Gastroesophageal sphincter (tissue), 4 donors: ENCODE data around the gene THEM5. TPM values are rescaled to one million over a fixed set of nuclear protein-coding genes. Genes with fewer than 3 reads are reported as not detected.

ENCODE experiments used
- ATAC-seq: fragments of 150-250 bp; one replicate; pipeline ENCODE4 v1.9.1; 2016; ENCODE audit warnings: mild to moderate bottlenecking, moderate library complexity
- H3K27ac ChIP-seq, 4 donors: fragments of 200-600 bp; sonication (generic) in 3 of 4; 1 replicate in 3 of 4; 2 replicates in 1 of 4; pipeline ENCODE4 v1.5.1; 2016 to 2019
- H3K27me3 ChIP-seq: fragments of 200-600 bp; sonication (generic); one replicate; pipeline ENCODE4 v1.5.1; 2019
- H3K36me3 ChIP-seq, 2 donors: fragments of 200-600 bp; sonication (generic); one replicate each; pipeline ENCODE4 v1.5.1; 2019; ENCODE audit warnings: control low read depth in 1 of 2
- H3K4me1 ChIP-seq, 3 donors: fragments of 200-600 bp; sonication (generic); 1 replicate in 2 of 3; 2 replicates in 1 of 3; pipeline ENCODE4 v1.5.1; 2016 to 2019; ENCODE audit warnings: control low read depth in 2 of 3
- H3K4me3 ChIP-seq, 2 donors: fragments of 200-600 bp; sonication (generic); one replicate each; pipeline ENCODE4 v1.5.1; 2019; ENCODE audit warnings: mild to moderate bottlenecking in 1 of 2, moderate library complexity in 1 of 2
- H3K9me3 ChIP-seq, 3 donors: fragments of 200-600 bp; sonication (generic); one replicate each; pipeline ENCODE4 v1.5.1; 2017 to 2019; ENCODE audit warnings: control low read depth in 2 of 3
- CTCF ChIP-seq, 4 experiments: fragments of 200-600 bp in 2 of 4; fragments of 450-650 bp in 2 of 4; sonication (generic) in 1 of 4; IDR thresholded peaks; one replicate each; pipeline ENCODE4 v1.5.1; 2017 to 2019; ENCODE audit warnings: antibody characterized with exemption in 4 of 4, mild to moderate bottlenecking in 2 of 4, moderate library complexity in 2 of 4
- EP300 ChIP-seq: sonication (generic); formaldehyde crosslinking; IDR thresholded peaks from one replicate; pipeline ENCODE4 v1.6.1; 2017; ENCODE audit warnings: antibody characterized with exemption, mild to moderate bottlenecking
- POLR2A ChIP-seq, 2 donors: fragments of 450-650 bp; IDR thresholded peaks; one replicate each; pipeline ENCODE4 v1.6.1; 2017; ENCODE audit warnings: antibody characterized with exemption in 2 of 2, mild to moderate bottlenecking in 2 of 2, moderate library complexity in 1 of 2
- POLR2AphosphoS5 ChIP-seq: sonication (generic); formaldehyde crosslinking; IDR thresholded peaks from one replicate; pipeline ENCODE4 v1.6.1; 2017; ENCODE audit warnings: antibody characterized with exemption
- WGBS, 2 donors: methylation state at CpG; one replicate each; pipeline ENCODE4 v1.1.5; 2018; ENCODE audit warnings: low coverage in 1 of 2; 5-methylcytosine and 5-hydroxymethylcytosine counted together
- total RNA-seq, 4 donors: library from RNA; depleted of rRNA; stranded (reverse); fragments of >200 nt; gene quantifications; one replicate each; pipeline ENCODE4 v1.1.0, GENCODE V29; 2016

Gene THEM5
- total RNA-seq, 4 donors from 2014 or later: not detected

- H3K4me1 ChIP-seq: peaks cover 0 to 47% (median 9%) of the 10 kb centered on the region in 3 donors
- H3K27ac ChIP-seq: no peak overlapping the region
- peaks cover 42% of the 10 kb centered on the region for H3K27me3 ChIP-seq
- no peak for ATAC-seq
- H3K4me3 ChIP-seq: no peak overlapping the region
- H3K36me3 ChIP-seq: no peaks in the 10 kb centered on the region
- 93% methylated on average over 2 of the region's 3 CpGs; no CpG with 5 or more reads in 1 of the 2 donors for WGBS, 2 donors
- TF ChIP-seq POLR2AphosphoS5: no peak
- no peak for TF ChIP-seq EP300
- no peak for TF ChIP-seq CTCF (IDR thresholded peaks at IDR 0.05)
- no peak for TF ChIP-seq POLR2A (IDR thresholded peaks at IDR 0.05)
- no peaks in the 10 kb centered on the region for H3K9me3 ChIP-seq
Observed at GRCh38 chr1:151837197-151837596, 16.3 kb downstream of the THEM5 start.

GRCh38 chr1:151835596-151835995 is 17.9 kb downstream of the THEM5 start:
- Histone ChIP-seq H3K27me3 (peaks cover 42% of the 10 kb centered on the region), H3K9me3 (no peaks in the 10 kb centered on the region), H3K27ac (no peak overlapping the region), H3K36me3 (no peaks in the 10 kb centered on the region), H3K4me3 (no peak overlapping the region), H3K4me1 (peaks cover 0 to 48% (median 9%) of the 10 kb centered on the region in 3 donors)
- 90 to 100% methylated on average over 2 to 4 of the region's 7 CpGs for WGBS, 2 donors
- no peak for TF ChIP-seq CTCF (IDR thresholded peaks at IDR 0.05)
- TF ChIP-seq POLR2A (IDR thresholded peaks at IDR 0.05): no peak
- no peak for TF ChIP-seq POLR2AphosphoS5
- no peak for TF ChIP-seq EP300
- ATAC-seq: no peak

- H3K27me3 ChIP-seq: peaks cover 37% of the 10 kb centered on the region
- H3K4me3 ChIP-seq: no peak overlapping the region
- H3K27ac ChIP-seq: no peak overlapping the region
- ATAC-seq: no peak
- H3K4me1 ChIP-seq: peaks cover 0 to 39% (median 4%) of the 10 kb centered on the region in 3 donors
- no CpG with 5 or more reads among the region's 3 CpGs for WGBS, 2 donors
- no peaks in the 10 kb centered on the region for H3K36me3 ChIP-seq
- TF ChIP-seq CTCF (IDR thresholded peaks at IDR 0.05) (no peak), POLR2AphosphoS5 (no peak), POLR2A (IDR thresholded peaks at IDR 0.05) (no peak), EP300 (no peak)
- no peaks in the 10 kb centered on the region for H3K9me3 ChIP-seq
Observed at GRCh38 chr1:151834239-151834638, 19.3 kb downstream of the THEM5 start.

GRCh38 chr1:151833172-151833900 is 20.2 kb downstream of the THEM5 start:
- no peaks in the 10 kb centered on the region for H3K36me3 ChIP-seq
- WGBS, 2 donors: 67% methylated on average over 2 of the region's 8 CpGs; no CpG with 5 or more reads in 1 of the 2 donors
- peaks cover 28% of the 10 kb centered on the region for H3K27me3 ChIP-seq
- no peak overlapping the region for H3K4me3 ChIP-seq
- TF ChIP-seq POLR2AphosphoS5 (no peak), CTCF (IDR thresholded peaks at IDR 0.05) (no peak), POLR2A (IDR thresholded peaks at IDR 0.05) (no peak), EP300 (no peak)
- H3K27ac ChIP-seq: no peak overlapping the region
- ATAC-seq: no peak
- H3K9me3 ChIP-seq: no peaks in the 10 kb centered on the region
- H3K4me1 ChIP-seq: peaks cover 0 to 39% (median 0%) of the 10 kb centered on the region in 3 donors
